HG03064 (cell line): ENCODE results near the gene PDZRN3.

ENCODE experiments used
- ATAC-seq: cut with Tn5 transposase; IDR thresholded peaks from one replicate; pipeline ENCODE4 v1.9.1; 2021; ENCODE audit warnings: low read depth; ENCODE audit not compliant: unreplicated experiment

PDZRN3 gene

DNA sequence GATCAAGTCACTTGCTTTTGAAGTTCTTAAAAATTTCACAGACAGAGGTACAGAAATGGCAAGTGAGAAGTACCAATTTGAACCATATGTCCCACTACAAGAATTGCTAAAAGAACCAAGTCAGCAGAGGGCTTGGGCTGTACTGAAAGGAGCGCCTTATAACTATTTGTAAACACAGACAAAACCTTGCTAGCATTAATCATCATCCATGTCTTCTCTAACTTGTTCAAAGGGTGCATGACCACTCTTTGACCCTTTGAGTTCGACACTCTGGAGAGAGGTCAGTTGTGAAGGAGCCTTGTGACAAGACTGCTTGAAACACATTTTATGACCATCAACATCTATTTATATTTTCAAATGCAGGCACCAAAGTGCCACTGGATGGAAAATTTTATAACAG, 191.7 kb downstream of the PDZRN3 start:
- no peak for ATAC-seq

DNA sequence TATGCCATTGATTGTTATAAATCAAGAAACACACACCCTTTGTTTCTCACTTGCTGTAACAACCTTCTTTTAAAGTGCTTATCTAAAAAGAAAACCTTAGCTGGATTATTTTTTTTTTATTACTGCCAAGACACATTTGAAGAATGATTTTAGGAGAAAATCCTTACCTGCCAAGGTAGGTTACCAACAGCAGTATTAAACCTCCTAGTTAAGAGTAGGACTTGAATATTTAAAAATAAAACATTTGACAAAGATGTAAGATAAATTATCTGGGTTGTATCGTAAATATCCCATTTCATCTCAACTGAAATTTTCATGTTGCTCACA, 192.1 kb downstream of the PDZRN3 start:
- ATAC-seq: no peak

DNA sequence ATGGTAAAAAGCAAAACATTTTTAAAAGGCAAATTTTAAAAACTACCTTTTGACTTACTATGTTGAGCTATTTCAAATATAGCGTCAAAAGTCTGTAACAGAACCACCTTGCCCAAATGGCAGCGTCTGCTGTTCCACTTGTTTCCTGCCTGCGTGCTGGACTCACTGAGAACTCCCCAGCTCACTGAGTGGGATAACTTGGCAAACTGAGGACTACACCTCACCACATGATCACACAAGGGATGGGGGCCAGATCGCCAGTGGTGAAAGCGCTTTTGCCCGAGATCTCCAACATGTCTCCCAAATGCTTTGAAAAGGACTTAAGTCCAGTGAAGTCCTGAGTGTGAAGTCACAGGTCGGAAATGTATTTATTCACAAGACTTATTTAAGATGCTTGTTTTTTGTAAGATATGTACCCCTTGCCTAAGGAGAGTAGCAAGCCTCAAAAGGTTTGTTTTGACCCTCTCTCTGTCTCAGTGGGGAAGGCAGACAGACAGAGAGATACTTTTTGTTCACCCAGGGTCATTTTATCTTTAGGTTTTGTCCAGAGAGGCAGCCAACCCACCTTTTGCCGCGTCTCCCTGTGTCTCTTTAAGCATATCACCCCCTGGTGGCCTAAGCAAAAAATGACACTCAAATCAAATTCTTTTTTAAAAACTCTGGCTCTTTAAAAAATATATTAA, 192.6 kb downstream of the PDZRN3 start:
- no peak for ATAC-seq

- no peak for ATAC-seq
Observed at GRCh38 chr3:73431183-73431900, 193.4 kb downstream of the PDZRN3 start.

DNA sequence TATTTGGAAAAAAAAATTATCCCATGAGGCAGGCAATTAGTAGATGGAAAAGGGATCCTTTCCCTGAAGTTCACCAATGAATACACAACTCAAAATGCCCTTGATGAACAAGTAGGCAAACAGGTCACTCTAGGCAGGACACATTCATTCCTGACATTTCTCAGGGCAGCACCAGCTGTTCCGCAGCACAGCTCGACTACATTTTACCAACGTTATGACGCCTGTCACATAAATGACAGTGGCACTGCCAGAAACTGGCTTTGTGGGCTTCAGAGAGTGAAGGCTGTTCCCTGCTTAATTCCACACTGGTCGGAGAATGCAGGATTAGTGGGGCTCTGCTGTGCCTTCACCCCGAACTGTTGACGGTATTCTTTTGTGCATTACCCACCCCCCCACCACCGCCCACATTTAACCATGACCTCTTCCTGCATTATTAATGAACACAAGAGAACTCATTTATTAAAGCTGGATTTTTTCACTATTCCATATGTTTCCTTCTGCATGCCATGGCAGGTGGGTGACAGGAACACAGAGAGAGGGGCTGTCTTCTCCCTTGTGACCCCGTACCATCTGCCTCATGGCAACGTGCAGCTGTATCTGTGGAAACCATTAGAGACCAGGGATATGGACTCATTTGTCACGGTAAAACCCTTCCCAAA, 197.6 kb downstream of the PDZRN3 start:
- no peak for ATAC-seq

- ATAC-seq: no peak
Observed at GRCh38 chr3:73426606-73427005, 198.1 kb downstream of the PDZRN3 start.

GRCh38 chr3:73423116-73423515, 201.6 kb downstream of the PDZRN3 start:
- no peak for ATAC-seq

DNA sequence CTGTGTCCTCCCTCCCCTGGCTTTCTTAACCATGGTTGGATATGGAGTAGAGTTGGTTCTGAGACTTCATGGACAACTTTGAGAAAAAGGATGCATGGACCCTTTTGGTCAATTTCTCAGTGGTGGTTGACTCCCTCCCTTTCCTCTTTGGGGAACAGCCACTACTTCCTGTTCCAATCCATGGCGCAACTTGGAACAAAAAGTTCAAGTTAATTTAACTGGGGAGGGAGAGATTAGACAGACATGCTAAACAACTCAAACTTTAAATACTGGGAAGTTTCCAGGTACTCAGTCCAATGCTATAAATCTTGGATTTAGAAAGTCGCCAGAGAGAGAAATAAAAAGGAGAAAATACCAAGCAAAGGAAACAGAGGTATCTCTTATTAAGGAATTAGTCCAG, 202.2 kb downstream of the PDZRN3 start:
- no peak for ATAC-seq

- ATAC-seq: no peak
Observed at GRCh38 chr3:73419942-73420341, 204.8 kb downstream of the PDZRN3 start.

DNA sequence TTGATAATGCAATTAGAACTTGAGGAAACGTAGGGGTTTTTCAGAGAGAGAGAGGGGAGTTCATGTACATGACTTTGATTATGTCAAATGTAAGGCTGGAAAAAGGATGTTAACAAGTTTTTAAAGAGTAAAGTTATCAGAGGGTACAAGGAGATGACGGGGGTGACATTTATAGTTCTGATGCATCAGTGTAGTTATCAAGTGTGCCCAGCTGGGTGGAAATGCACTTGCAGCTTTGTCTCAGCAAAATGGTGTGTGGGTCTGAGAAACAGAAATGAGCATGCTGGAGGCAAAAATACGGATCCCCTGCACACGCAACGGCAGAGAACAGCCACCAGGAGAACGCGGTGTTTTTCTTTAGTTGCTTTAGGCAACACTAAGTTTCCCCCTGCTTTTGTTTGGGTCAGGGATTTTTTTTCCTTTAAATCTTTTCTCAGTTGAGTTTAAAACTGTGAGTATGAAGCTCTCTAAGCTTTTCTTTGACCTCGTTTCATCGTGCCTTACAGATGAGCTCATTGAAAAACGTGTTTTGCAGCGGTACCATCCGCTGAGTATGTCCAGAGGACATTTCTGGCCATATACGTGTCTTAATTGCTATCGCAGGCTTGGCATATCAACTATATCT, 205.4 kb downstream of the PDZRN3 start:
- ATAC-seq: no peak

GRCh38 chr3:73418681-73419080, 206.1 kb downstream of the PDZRN3 start:
- ATAC-seq: no peak

DNA sequence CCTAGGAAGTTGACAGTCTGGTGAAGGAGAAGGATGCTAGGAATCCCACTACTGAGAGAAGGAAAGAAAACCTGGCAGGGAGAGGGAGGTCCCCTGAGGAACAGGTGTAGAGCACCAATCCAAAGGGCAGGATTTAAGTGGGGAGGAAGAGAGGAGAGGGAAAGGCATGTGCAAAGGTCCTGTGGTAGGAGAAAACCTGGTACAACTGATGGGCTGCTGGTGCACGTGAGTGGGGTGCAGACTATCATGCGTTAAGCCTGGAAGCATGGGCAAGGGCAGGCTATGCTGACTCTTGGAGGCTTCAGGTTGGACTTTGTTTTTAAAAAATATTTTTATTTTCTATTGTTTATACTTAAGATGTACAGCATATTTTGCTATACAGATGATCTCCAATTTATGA, 209.6 kb downstream of the PDZRN3 start:
- ATAC-seq: no peak

GRCh38 chr3:73413619-73414018, 211.1 kb downstream of the PDZRN3 start:
- ATAC-seq: no peak

- no peak for ATAC-seq
Observed at GRCh38 chr3:73411993-73412392, 212.7 kb downstream of the PDZRN3 start.

- ATAC-seq: no peak
Observed at GRCh38 chr3:73411545-73411944, 213.2 kb downstream of the PDZRN3 start.

DNA sequence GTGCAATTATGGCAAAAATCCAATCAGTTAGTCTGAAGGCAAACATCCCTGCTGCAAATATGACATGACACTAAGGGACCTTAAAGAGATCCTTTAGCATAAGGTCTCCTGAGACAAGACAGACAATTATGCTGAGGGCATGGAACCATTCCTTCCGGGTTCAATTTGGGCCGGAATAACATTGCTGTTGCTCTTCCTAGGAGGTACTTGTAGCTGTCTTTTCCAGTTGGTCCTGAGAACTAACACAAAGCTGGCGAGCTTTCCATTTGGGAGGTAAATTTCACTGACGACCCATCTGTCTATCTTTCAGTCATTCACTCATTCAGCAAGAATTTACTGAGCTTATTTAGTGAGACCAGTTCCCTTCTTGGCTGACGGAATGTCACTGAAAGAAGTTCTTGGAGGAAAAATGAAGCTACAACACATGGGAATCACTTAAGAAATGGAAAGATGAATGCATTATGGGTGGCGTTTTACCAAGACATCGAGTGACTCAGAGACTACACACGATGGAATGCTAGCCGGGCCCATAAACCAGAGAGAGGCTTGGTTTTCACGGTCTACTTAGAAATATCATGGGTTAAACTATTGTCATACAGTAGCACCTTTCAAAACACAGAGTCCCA, 215.5 kb downstream of the PDZRN3 start:
- ATAC-seq: no peak

DNA sequence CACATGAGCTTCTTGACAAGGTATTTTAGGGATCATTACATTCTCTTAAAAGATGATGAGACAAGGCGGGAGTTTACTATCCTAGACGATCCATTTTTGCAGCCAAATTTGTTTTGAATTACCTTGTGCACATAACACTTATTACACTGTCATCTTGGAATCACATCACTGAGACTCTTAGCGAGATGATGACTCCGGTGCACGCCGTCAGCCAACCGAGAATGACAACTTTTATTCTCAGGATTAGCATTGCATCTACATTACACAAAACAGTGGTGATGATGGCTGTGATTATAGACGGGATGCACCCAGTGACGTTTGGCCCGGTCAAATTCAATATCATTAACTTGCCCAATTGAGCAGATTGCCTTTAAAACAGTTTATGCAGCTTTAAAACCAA, 216.1 kb downstream of the PDZRN3 start:
- no peak for ATAC-seq

- no peak for ATAC-seq
Observed at GRCh38 chr3:73407577-73407976, 217.2 kb downstream of the PDZRN3 start.

GRCh38 chr3:73405853-73406252, 218.9 kb downstream of the PDZRN3 start:
- ATAC-seq: no peak

DNA sequence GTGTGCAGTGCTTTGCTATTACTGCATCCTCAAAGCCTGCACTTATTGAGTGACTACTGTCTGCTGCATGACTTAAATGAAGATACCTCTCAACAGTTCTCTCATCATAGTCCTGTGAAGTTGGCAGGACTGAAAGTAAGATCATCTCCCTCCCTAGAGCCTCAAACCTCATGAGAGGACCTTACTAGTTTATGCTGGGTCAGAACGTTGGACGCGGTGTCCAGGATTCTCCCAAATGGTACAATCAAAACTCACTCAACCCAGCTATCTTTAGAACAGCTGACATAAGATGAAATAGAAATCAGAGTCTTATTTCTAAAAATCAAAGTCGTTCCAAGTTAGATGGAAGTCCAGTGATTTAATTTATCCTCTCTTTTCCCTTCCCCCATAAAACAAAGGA, 219.7 kb downstream of the PDZRN3 start:
- no peak for ATAC-seq

- ATAC-seq: no peak
Observed at GRCh38 chr3:73404435-73404834, 220.3 kb downstream of the PDZRN3 start.
